HepG2 (cell line): ENCODE results near the gene PDCD5. TPM values are rescaled to one million over a fixed set of nuclear protein-coding genes. Genes with fewer than 3 reads are reported as not detected.

Experiments
- ATAC-seq: fragments of 200-7000 bp; cut with Tn5 transposase; 3 replicates; pipeline ENCODE4 v1.9.1; 2020; ENCODE audit warnings: mild to moderate bottlenecking, moderate library complexity
- BruUV-seq: library from RNA; stranded (reverse); fragments of 400-500 nt; replicated peaks from 2 replicates; lab custom pipeline; 2021; lab: Mats Ljungman, UMichigan
- CTCF ChIA-PET: fragments of 300-600 bp; formaldehyde crosslinking; extraction: SDS; loops from one replicate; lab custom pipeline; 2021; ENCODE audit warnings: low total read pairs, inconsistent platforms, low intra/inter-chr PET ratio; lab: Yijun Ruan, JAX
- POLR2A ChIA-PET: fragments of 350-600 bp; sonication (Branson Sonifier 250); formaldehyde crosslinking; loops from one replicate; lab custom pipeline; 2020; ENCODE audit warnings: antibody characterized with exemption, inconsistent platforms; lab: Yijun Ruan, JAX
- DNase-seq: peaks from one replicate; pipeline ENCODE4 v3.0.0-alpha.2; 2015; ENCODE audit warnings: low spot score
- FAIRE-seq: peaks from 3 replicates; lab custom pipeline; 2011; peaks lifted over from hg19 to GRCh38; lab: Jason Lieb, UNC
- H2AFZ ChIP-seq: one replicate; pipeline ENCODE4 v1.6.1; 2011; ENCODE audit warnings: low read length, inconsistent platforms
- H3K27ac ChIP-seq: fragments of 300-600 bp; 3 replicates; pipeline ENCODE4 v1.8.0; 2011; ENCODE audit warnings: mixed run types, mild to moderate bottlenecking, mixed read lengths, low read length, inconsistent platforms; ENCODE audit not compliant: insufficient read depth; ENCODE audit errors: extremely low read length
- H3K27me3 ChIP-seq, 2 experiments: fragments of 200-600 bp in 1 of 2; 2 replicates in 1 of 2; 3 replicates in 1 of 2; pipeline versions ENCODE4 v1.6.0 to v1.8.0; 2011; ENCODE audit warnings: low read length in 2 of 2, mild to moderate bottlenecking in 2 of 2, moderate library complexity in 2 of 2, inconsistent platforms in 1 of 2; ENCODE audit not compliant: insufficient read depth in 2 of 2, control insufficient read depth in 1 of 2
- H3K36me3 ChIP-seq, 2 experiments: fragments of 200-600 bp in 1 of 2; replicated peaks in 1 of 2; 2 replicates in 1 of 2; 3 replicates in 1 of 2; pipeline versions ENCODE4 v1.5.1 to v1.8.0; 2011; ENCODE audit warnings: low read length in 2 of 2, inconsistent platforms in 1 of 2; ENCODE audit not compliant: insufficient read depth in 2 of 2, control insufficient read depth in 1 of 2
- H3K4me1 ChIP-seq: 2 replicates; pipeline ENCODE4 v1.5.1; 2012; ENCODE audit warnings: low read length, inconsistent platforms; ENCODE audit not compliant: insufficient read depth
- H3K4me2 ChIP-seq: 2 replicates; pipeline ENCODE4 v1.6.0; 2011; ENCODE audit warnings: low read depth, low read length, inconsistent platforms
- H3K4me3 ChIP-seq, 3 experiments: fragments of 200-600 bp in 1 of 3; sonication (generic), shearing (Covaris generic) in 1 of 3; replicated peaks in 1 of 3; 2 replicates each; pipeline ENCODE4 v1.5.1; 2011 to 2016; ENCODE audit warnings: low read length in 3 of 3, inconsistent platforms in 2 of 3, low read depth in 2 of 3, mild to moderate bottlenecking in 2 of 3, control low read depth in 1 of 3, mixed read lengths in 1 of 3; ENCODE audit not compliant: insufficient read depth in 1 of 3
- H3K79me2 ChIP-seq: one replicate; pipeline ENCODE4 v1.6.1; 2011; ENCODE audit warnings: low read length, inconsistent platforms; ENCODE audit not compliant: insufficient read depth
- H3K9ac ChIP-seq: 2 replicates; pipeline ENCODE4 v1.6.0; 2011; ENCODE audit warnings: mild to moderate bottlenecking, low read depth, low read length, inconsistent platforms; ENCODE audit not compliant: insufficient read depth
- H3K9me3 ChIP-seq: 2 replicates; pipeline ENCODE4 v1.5.1; 2012; ENCODE audit warnings: mild to moderate bottlenecking, low read length
- H4K20me1 ChIP-seq: 2 replicates; pipeline ENCODE4 v1.6.0; 2011; ENCODE audit warnings: inconsistent platforms, mild to moderate bottlenecking, low read length, moderate library complexity; ENCODE audit not compliant: insufficient read depth
- AFF4 ChIP-seq: sonication (generic); formaldehyde crosslinking; IDR thresholded peaks from 2 replicates; pipeline ENCODE4 v1.4.0; 2020; ENCODE audit warnings: missing genetic modification reagents
- CHD4 ChIP-seq: fragments of 200-600 bp; sonication (generic); IDR thresholded peaks from 2 replicates; pipeline ENCODE4 v1.7.0; 2017; ENCODE audit warnings: mild to moderate bottlenecking, low read length, borderline replicate concordance
- FOXP4 ChIP-seq: sonication (generic); formaldehyde crosslinking; IDR thresholded peaks from 2 replicates; pipeline ENCODE4 v1.4.0; 2020; ENCODE audit warnings: missing genetic modification reagents
- GMEB1 ChIP-seq: sonication (generic); formaldehyde crosslinking; IDR thresholded peaks from 2 replicates; pipeline ENCODE4 v1.5.1; 2020; ENCODE audit warnings: missing genetic modification reagents, mild to moderate bottlenecking, borderline replicate concordance
- HOXD1 ChIP-seq: sonication (generic); formaldehyde crosslinking; IDR thresholded peaks from 2 replicates; pipeline ENCODE4 v1.5.0; 2020; ENCODE audit warnings: missing genetic modification reagents
- MED8 ChIP-seq: sonication (generic); formaldehyde crosslinking; IDR thresholded peaks from 2 replicates; pipeline ENCODE4 v1.8.1; 2023; ENCODE audit warnings: mild to moderate bottlenecking, missing genetic modification reagents; ENCODE audit not compliant: insufficient replicate concordance
- REL ChIP-seq: sonication (generic); formaldehyde crosslinking; conservative IDR thresholded peaks from 2 replicates; pipeline ENCODE4 v1.8.0; 2022; ENCODE audit warnings: mild to moderate bottlenecking, missing genetic modification reagents, moderate library complexity
- RFX1 ChIP-seq: fragments of 450-650 bp; IDR thresholded peaks from 2 replicates; pipeline ENCODE4 v1.6.1; 2017
- SIX1 ChIP-seq: sonication (generic); formaldehyde crosslinking; IDR thresholded peaks from 2 replicates; pipeline ENCODE4 v1.4.0; 2020; ENCODE audit warnings: missing genetic modification reagents, borderline replicate concordance
- TCF12 ChIP-seq, 2 experiments: fragments of 450-650 bp in 1 of 2; sonication (generic) in 1 of 2; formaldehyde crosslinking in 1 of 2; IDR thresholded peaks; 2 replicates each; pipeline versions ENCODE4 v1.6.1 to v1.8.0; 2017 to 2022; ENCODE audit warnings: antibody characterized with exemption in 1 of 2, mild to moderate bottlenecking in 1 of 2, missing genetic modification reagents in 1 of 2, moderate library complexity in 1 of 2
- TMF1 ChIP-seq: sonication (generic); formaldehyde crosslinking; IDR thresholded peaks from 2 replicates; pipeline ENCODE4 v1.8.1; 2022; ENCODE audit warnings: low read depth, missing genetic modification reagents
- ZIK1 ChIP-seq: sonication (generic); formaldehyde crosslinking; IDR thresholded peaks from 2 replicates; pipeline ENCODE4 v1.5.0; 2020; ENCODE audit warnings: mild to moderate bottlenecking, low read depth, missing genetic modification reagents, borderline replicate concordance
- ZNF121 ChIP-seq: sonication (generic); formaldehyde crosslinking; IDR thresholded peaks from 2 replicates; pipeline ENCODE4 v1.5.0; 2020; ENCODE audit warnings: mild to moderate bottlenecking, missing genetic modification reagents
- ZNF253 ChIP-seq: sonication (generic); formaldehyde crosslinking; IDR thresholded peaks from 2 replicates; pipeline ENCODE4 v1.8.0; 2022; ENCODE audit warnings: mild to moderate bottlenecking, missing genetic modification reagents, borderline replicate concordance
- ZNF333 ChIP-seq: sonication (generic); formaldehyde crosslinking; IDR thresholded peaks from 2 replicates; pipeline ENCODE4 v1.4.0; 2020; ENCODE audit warnings: mild to moderate bottlenecking, missing genetic modification reagents, borderline replicate concordance
- ZNF33A ChIP-seq: sonication (generic); formaldehyde crosslinking; IDR thresholded peaks from 2 replicates; pipeline ENCODE4 v1.5.1; 2020; ENCODE audit warnings: missing genetic modification reagents, mild to moderate bottlenecking, moderate library complexity, borderline replicate concordance
- ZNF367 ChIP-seq: sonication (generic); formaldehyde crosslinking; IDR thresholded peaks from 2 replicates; pipeline ENCODE4 v1.4.0; 2020; ENCODE audit warnings: missing genetic modification reagents, borderline replicate concordance
- ZNF879 ChIP-seq: sonication (generic); formaldehyde crosslinking; IDR thresholded peaks from 2 replicates; pipeline ENCODE4 v1.8.1; 2023; ENCODE audit warnings: missing genetic modification reagents
- WGBS: methylation state at CpG from one replicate; pipeline ENCODE4 v1.1.6; 2017; ENCODE audit warnings: low lambda C conversion rate; 5-methylcytosine and 5-hydroxymethylcytosine counted together
- in situ Hi-C: cut with HindIII; loops from 2 replicates; pipeline ENCODE4 v1.10.0; 2017; ENCODE audit warnings: low pct_unique_long_range_greater_than_20kb; ENCODE audit not compliant: extremely low pct_ligation_motif_present
- intact Hi-C: fragments of 100-400 bp; cut with micrococcal nuclease; formaldehyde crosslinking; loops from one replicate; pipeline ENCODE4 v1.10.0; 2022; ENCODE audit not compliant: unreplicated experiment
- polyA plus RNA-seq, 8 experiments: library from polyadenylated mRNA; depleted of rRNA in 3 of 8; stranded (reverse) in 7 of 8; unstranded in 1 of 8; fragments of >200 nt; fragmentation: Illumina TruSeq in 4 of 8; extraction: Trizol in 4 of 8; gene quantifications; 2 replicates each; pipeline versions ENCODE4 v1.2.1 to v1.2.3, GENCODE V29; 2011 to 2016; ENCODE audit warnings: low read depth in 4 of 8, missing spikeins in 1 of 8, mixed read lengths in 1 of 8; ENCODE audit not compliant: insufficient read depth in 1 of 8
- total RNA-seq, 5 experiments: library from RNA; depleted of rRNA; stranded (reverse); fragments of >200 nt; fragmentation: Illumina TruSeq; extraction: Trizol; gene quantifications; 2 replicates each; pipeline ENCODE4 v1.2.3, GENCODE V29; 2016; ENCODE audit warnings: low read depth in 1 of 5

PDCD5 gene
- total and polyA plus RNA-seq, 2 of the 13 experiments (the other 11 are each of a cell fraction or from before 2014, with no cell fraction given) = 56.3 to 332 TPM

- in situ Hi-C loops = no loop called here
- H3K27ac ChIP-seq = no peak overlapping the region
- H3K36me3 ChIP-seq = peaks cover 16 to 50% of the 10 kb centered on the region in 2 experiments; a peak in 4 of 5 replicates
- ATAC-seq (no peak), FAIRE-seq (no peak), DNase-seq (no peak)
- no peaks in the 10 kb centered on the region for H3K27me3 ChIP-seq
- no peaks in the 10 kb centered on the region for H3K9me3 ChIP-seq
- ChIA-PET POLR2A (no interaction called here), CTCF (no interaction called here)
- H3K4me1 ChIP-seq = no peaks in the 10 kb centered on the region
- H2AFZ ChIP-seq = no peak overlapping the region
- TF ChIP-seq MED8 (CRISPR knock-in tag) = no peak
- TF ChIP-seq REL (CRISPR knock-in tag) = no peak
- TF ChIP-seq TMF1 = no peak
- TF ChIP-seq ZNF121 (CRISPR knock-in tag) = no peak
- TF ChIP-seq CHD4 = no peak
- TF ChIP-seq AFF4 (CRISPR knock-in tag) = no peak
- TF ChIP-seq ZNF879 (CRISPR knock-in tag) = no peak
- TF ChIP-seq GMEB1 = no peak
- no peak for TF ChIP-seq TCF12 (IDR thresholded peaks at IDR 0.05)
- no peak for TF ChIP-seq TCF12 (CRISPR knock-in tag; IDR thresholded peaks at IDR 0.05)
- TF ChIP-seq ZIK1 (CRISPR knock-in tag) = no peak
- no peak for TF ChIP-seq FOXP4 (CRISPR knock-in tag)
- TF ChIP-seq SIX1 (CRISPR knock-in tag) = no peak
- TF ChIP-seq ZNF367 (CRISPR knock-in tag) = no peak
- no peak for TF ChIP-seq ZNF333 (CRISPR knock-in tag)
- no peak for TF ChIP-seq RFX1
- TF ChIP-seq ZNF33A (CRISPR knock-in tag) = no peak
- no peak for TF ChIP-seq ZNF253
- TF ChIP-seq HOXD1 (CRISPR knock-in tag) = no peak
- TF ChIP-seq, all 625 proteins: peak for 0
- Histone ChIP-seq H4K20me1 (no peaks in the 10 kb centered on the region), H3K9ac (no peak overlapping the region), H3K4me3 (no peak overlapping the region), H3K79me2 (no peaks in the 10 kb centered on the region), H3K4me2 (no peak overlapping the region)
- intact Hi-C loops = no loop called here
- no TSS peak for BruUV-seq
- WGBS = 92% methylated on average over 15 of the region's 15 CpGs
Measured at GRCh38 chr19:32606289-32606688, 25.3 kb downstream of the PDCD5 start.
